Astrocyte (in vitro differentiated cells and primary cell): ENCODE measurements around the gene CRY2. TPM values are rescaled to one million over a fixed set of nuclear protein-coding genes. Genes with fewer than 3 reads are reported as not detected.

Source experiments
- DNase-seq: peaks from one replicate; pipeline ENCODE4 v3.0.0-alpha.2; 2010; ENCODE audit warnings: low read depth
- FAIRE-seq: peaks from 2 replicates; lab custom pipeline; 2011; peaks lifted over from hg19 to GRCh38; lab: Jason Lieb, UNC
- H2AFZ ChIP-seq: 2 replicates; pipeline ENCODE4 v1.6.0; 2012; ENCODE audit warnings: low read depth, low read length, inconsistent platforms
- H3K27ac ChIP-seq: 2 replicates; pipeline ENCODE4 v1.5.1; 2011; ENCODE audit warnings: low read depth, low read length, inconsistent platforms
- H3K27me3 ChIP-seq: 2 replicates; pipeline ENCODE4 v1.6.0; 2011; ENCODE audit warnings: low read length, inconsistent platforms; ENCODE audit not compliant: insufficient read depth
- H3K36me3 ChIP-seq: 2 replicates; pipeline ENCODE4 v1.5.1; 2011; ENCODE audit warnings: low read length, inconsistent platforms; ENCODE audit not compliant: insufficient read depth
- H3K4me1 ChIP-seq: 2 replicates; pipeline ENCODE4 v1.5.1; 2011; ENCODE audit warnings: low read length, inconsistent platforms; ENCODE audit not compliant: insufficient read depth
- H3K4me2 ChIP-seq: 2 replicates; pipeline ENCODE4 v1.6.0; 2012; ENCODE audit warnings: low read length, inconsistent platforms
- H3K4me3 ChIP-seq: 2 replicates; pipeline ENCODE4 v1.5.1; 2011; ENCODE audit warnings: low read depth, mild to moderate bottlenecking, low read length, inconsistent platforms; ENCODE audit not compliant: insufficient read depth
- H3K79me2 ChIP-seq: 2 replicates; pipeline ENCODE4 v1.6.0; 2012; ENCODE audit warnings: mild to moderate bottlenecking, low read length, inconsistent platforms; ENCODE audit not compliant: insufficient read depth
- H3K9ac ChIP-seq: 2 replicates; pipeline ENCODE4 v1.6.0; 2012; ENCODE audit warnings: mild to moderate bottlenecking, low read length, inconsistent platforms
- H3K9me3 ChIP-seq: 2 replicates; pipeline ENCODE4 v1.5.1; 2012; ENCODE audit warnings: low read depth, mild to moderate bottlenecking, low read length, inconsistent platforms; ENCODE audit not compliant: insufficient read depth
- H4K20me1 ChIP-seq: 2 replicates; pipeline ENCODE4 v1.6.0; 2012; ENCODE audit warnings: low read length, inconsistent platforms; ENCODE audit not compliant: insufficient read depth
- H3K27ac Mint-ChIP-seq: one replicate; pipeline ENCODE4 v1.8.0; 2021; ENCODE audit warnings: mild to moderate bottlenecking, mixed read lengths; ENCODE audit not compliant: unreplicated experiment
- H3K27me3 Mint-ChIP-seq: one replicate; pipeline ENCODE4 v1.8.0; 2021; ENCODE audit warnings: low read depth, mixed read lengths; ENCODE audit not compliant: unreplicated experiment
- H3K36me3 Mint-ChIP-seq: one replicate; pipeline ENCODE4 v1.8.0; 2021; ENCODE audit warnings: low read depth, mixed read lengths; ENCODE audit not compliant: unreplicated experiment
- H3K4me1 Mint-ChIP-seq: one replicate; pipeline ENCODE4 v1.8.0; 2021; ENCODE audit warnings: low read depth, mixed read lengths; ENCODE audit not compliant: unreplicated experiment
- H3K4me3 Mint-ChIP-seq: one replicate; pipeline ENCODE4 v1.8.0; 2021; ENCODE audit warnings: mild to moderate bottlenecking, moderate library complexity, mixed read lengths; ENCODE audit not compliant: unreplicated experiment
- H3K9me3 Mint-ChIP-seq: one replicate; pipeline ENCODE4 v1.8.0; 2021; ENCODE audit warnings: mild to moderate bottlenecking, mixed read lengths; ENCODE audit not compliant: unreplicated experiment
- CTCF ChIP-seq: IDR thresholded peaks from 2 replicates; pipeline ENCODE4 v1.5.1; 2011; ENCODE audit warnings: low read depth, mild to moderate bottlenecking, inconsistent platforms, low read length, moderate library complexity; ENCODE audit not compliant: insufficient read depth
- EZH2 ChIP-seq: IDR thresholded peaks from 2 replicates; pipeline ENCODE4 v1.6.1; 2012; ENCODE audit warnings: mild to moderate bottlenecking, low read length, inconsistent platforms; ENCODE audit not compliant: insufficient read depth
- total RNA-seq: library from RNA; stranded (reverse); gene quantifications from 2 replicates; pipeline ENCODE4 v1.2.1, GENCODE V29; 2021

Gene CRY2
- total RNA-seq, 1 donor from 2014 or later = 16.9 TPM

- Histone ChIP-seq H3K4me2 (no peak overlapping the region), H2AFZ (no peak overlapping the region), H3K9me3 (no peaks in the 10 kb centered on the region), H3K27ac (no peak overlapping the region), H3K36me3 (peaks cover 8% of the 10 kb centered on the region), H3K27me3 (no peaks in the 10 kb centered on the region), H3K4me3 (no peak overlapping the region), H4K20me1 (peaks cover 4% of the 10 kb centered on the region), H3K9ac (no peak overlapping the region), H3K4me1 (no peaks in the 10 kb centered on the region), H3K79me2 (no peaks in the 10 kb centered on the region)
- TF ChIP-seq CTCF (no peak), EZH2 (no peak)
- Mint-ChIP-seq H3K36me3 (peaks cover 13% of the 10 kb centered on the region), H3K9me3 (no peaks in the 10 kb centered on the region), H3K4me3 (no peak overlapping the region), H3K4me1 (peaks cover 16% of the 10 kb centered on the region), H3K27me3 (peaks cover 6% of the 10 kb centered on the region), H3K27ac (no peak overlapping the region)
- FAIRE-seq = no peak
- DNase-seq = no peak
Observed at GRCh38 chr11:45929486-45930030, 82.3 kb downstream of the CRY2 start.

GRCh38 chr11:45930031-45930794, 82.9 kb downstream of the CRY2 start:
- H3K4me1 ChIP-seq = no peaks in the 10 kb centered on the region
- Mint-ChIP-seq H3K4me3 (no peak overlapping the region), H3K9me3 (no peaks in the 10 kb centered on the region), H3K27me3 (no peaks in the 10 kb centered on the region), H3K27ac (no peak overlapping the region), H3K36me3 (peaks cover 15% of the 10 kb centered on the region), H3K4me1 (peaks cover 16% of the 10 kb centered on the region)
- H3K9me3 ChIP-seq = no peaks in the 10 kb centered on the region
- FAIRE-seq = no peak
- no peaks in the 10 kb centered on the region for H3K27me3 ChIP-seq
- no peak overlapping the region for H3K4me2 ChIP-seq
- H4K20me1 ChIP-seq = peaks cover 4% of the 10 kb centered on the region
- H3K4me3 ChIP-seq = no peak overlapping the region
- H3K36me3 ChIP-seq = peaks cover 9% of the 10 kb centered on the region
- H2AFZ ChIP-seq = no peak overlapping the region
- no peak for TF ChIP-seq CTCF
- no peak for TF ChIP-seq EZH2
- H3K79me2 ChIP-seq = no peaks in the 10 kb centered on the region
- DNase-seq = no peak
- no peak overlapping the region for H3K9ac ChIP-seq
- H3K27ac ChIP-seq = no peak overlapping the region
